HEK293T (cell line): ENCODE results near the gene ACTRT2.

Source experiments
- CTCF ChIA-PET: fragments of 350-600 bp; formaldehyde crosslinking; extraction: SDS; loops from one replicate; lab custom pipeline; 2021; ENCODE audit warnings: antibody characterized with exemption, inconsistent platforms; lab: Yijun Ruan, JAX
- POLR2A ChIA-PET: fragments of 350-600 bp; formaldehyde crosslinking; extraction: SDS; loops from one replicate; lab custom pipeline; 2020; ENCODE audit warnings: antibody characterized with exemption, inconsistent platforms; lab: Yijun Ruan, JAX
- DNase-seq: peaks from one replicate; pipeline ENCODE4 v3.0.0; 2012; ENCODE audit warnings: mixed read lengths; ENCODE audit errors: extremely low spot score
- ARNT ChIP-seq: fragments of 450-650 bp; IDR thresholded peaks from 2 replicates; pipeline ENCODE4 v1.6.1; 2017; ENCODE audit warnings: mild to moderate bottlenecking
- BHLHE40 ChIP-seq: fragments of 450-650 bp; IDR thresholded peaks from 2 replicates; pipeline ENCODE4 v1.6.1; 2016; ENCODE audit warnings: mild to moderate bottlenecking, moderate library complexity, borderline replicate concordance
- CTBP1 ChIP-seq: fragments of 450-650 bp; IDR thresholded peaks from 2 replicates; pipeline ENCODE4 v1.6.1; 2016; ENCODE audit warnings: borderline replicate concordance
- ELF4 ChIP-seq: fragments of 450-650 bp; IDR thresholded peaks from 2 replicates; pipeline ENCODE4 v1.6.1; 2017; ENCODE audit warnings: antibody characterized with exemption
- FOXA1 ChIP-seq: fragments of 450-650 bp; IDR thresholded peaks from 2 replicates; pipeline ENCODE4 v1.6.1; 2016; ENCODE audit warnings: mild to moderate bottlenecking
- FOXK2 ChIP-seq: fragments of 450-650 bp; IDR thresholded peaks from 2 replicates; pipeline ENCODE4 v1.6.1; 2016; ENCODE audit warnings: mild to moderate bottlenecking
- FOXM1 ChIP-seq: fragments of 450-650 bp; IDR thresholded peaks from 2 replicates; pipeline ENCODE4 v1.6.1; 2017; ENCODE audit warnings: mild to moderate bottlenecking, borderline replicate concordance
- HDGF ChIP-seq: fragments of 450-650 bp; IDR thresholded peaks from 2 replicates; pipeline ENCODE4 v1.6.1; 2017; ENCODE audit warnings: antibody characterized with exemption, borderline replicate concordance
- L3MBTL2 ChIP-seq: fragments of 450-650 bp; conservative IDR thresholded peaks from 2 replicates; pipeline ENCODE4 v1.6.1; 2016; ENCODE audit warnings: mild to moderate bottlenecking
- LEF1 ChIP-seq: fragments of 450-650 bp; IDR thresholded peaks from 2 replicates; pipeline ENCODE4 v1.6.1; 2017; ENCODE audit warnings: mild to moderate bottlenecking, borderline replicate concordance
- NFRKB ChIP-seq: fragments of 450-650 bp; IDR thresholded peaks from 2 replicates; pipeline ENCODE4 v1.6.1; 2016; ENCODE audit warnings: mild to moderate bottlenecking, moderate library complexity
- SP1 ChIP-seq: fragments of 450-650 bp; IDR thresholded peaks from 2 replicates; pipeline ENCODE4 v1.6.1; 2017
- SUZ12 ChIP-seq: fragments of 450-650 bp; IDR thresholded peaks from 2 replicates; pipeline ENCODE4 v1.6.1; 2016; ENCODE audit warnings: mild to moderate bottlenecking
- TARDBP ChIP-seq: fragments of 450-650 bp; IDR thresholded peaks from 2 replicates; pipeline ENCODE4 v1.6.1; 2016
- ZNF384 ChIP-seq: fragments of 450-650 bp; IDR thresholded peaks from 2 replicates; pipeline ENCODE4 v1.6.1; 2016
- TF ChIP-seq, protein P1 (sequence below): fragments of 450-650 bp; IDR thresholded peaks from 2 replicates; pipeline ENCODE4 v1.6.1; 2016

ACTRT2 gene

DNA sequence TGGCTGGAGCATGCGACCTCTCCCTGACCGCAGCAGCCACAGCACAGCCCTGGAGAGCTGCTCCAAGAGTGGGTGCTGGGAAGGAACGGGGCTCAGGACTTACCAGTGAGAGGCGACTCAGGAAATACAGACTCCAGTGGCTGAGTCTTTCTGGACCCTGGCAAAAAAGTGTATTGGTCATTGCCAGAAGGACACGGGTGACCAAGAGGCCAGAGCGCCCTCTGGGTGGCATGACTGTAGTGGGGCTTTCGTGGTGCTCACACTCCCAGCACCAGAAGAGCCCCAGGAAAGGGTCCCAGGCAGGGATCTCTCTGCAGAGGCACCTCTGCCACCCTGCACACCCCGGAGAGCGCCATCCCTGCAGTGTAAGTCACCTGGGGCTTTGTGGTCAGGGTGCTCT, 38.9 kb downstream of the ACTRT2 start:
- no peak for TF ChIP-seq ARNT
- TF ChIP-seq NFRKB = no peak
- TF ChIP-seq FOXA1 = no peak
- TF ChIP-seq, protein P1, sequence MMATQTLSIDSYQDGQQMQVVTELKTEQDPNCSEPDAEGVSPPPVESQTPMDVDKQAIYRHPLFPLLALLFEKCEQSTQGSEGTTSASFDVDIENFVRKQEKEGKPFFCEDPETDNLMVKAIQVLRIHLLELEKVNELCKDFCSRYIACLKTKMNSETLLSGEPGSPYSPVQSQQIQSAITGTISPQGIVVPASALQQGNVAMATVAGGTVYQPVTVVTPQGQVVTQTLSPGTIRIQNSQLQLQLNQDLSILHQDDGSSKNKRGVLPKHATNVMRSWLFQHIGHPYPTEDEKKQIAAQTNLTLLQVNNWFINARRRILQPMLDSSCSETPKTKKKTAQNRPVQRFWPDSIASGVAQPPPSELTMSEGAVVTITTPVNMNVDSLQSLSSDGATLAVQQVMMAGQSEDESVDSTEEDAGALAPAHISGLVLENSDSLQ = no peak
- TF ChIP-seq TARDBP = no peak
- no peak for TF ChIP-seq BHLHE40
- TF ChIP-seq FOXK2 = no peak
- POLR2A ChIA-PET = no interaction called here
- no peak for DNase-seq
- CTCF ChIA-PET = no interaction called here

DNA sequence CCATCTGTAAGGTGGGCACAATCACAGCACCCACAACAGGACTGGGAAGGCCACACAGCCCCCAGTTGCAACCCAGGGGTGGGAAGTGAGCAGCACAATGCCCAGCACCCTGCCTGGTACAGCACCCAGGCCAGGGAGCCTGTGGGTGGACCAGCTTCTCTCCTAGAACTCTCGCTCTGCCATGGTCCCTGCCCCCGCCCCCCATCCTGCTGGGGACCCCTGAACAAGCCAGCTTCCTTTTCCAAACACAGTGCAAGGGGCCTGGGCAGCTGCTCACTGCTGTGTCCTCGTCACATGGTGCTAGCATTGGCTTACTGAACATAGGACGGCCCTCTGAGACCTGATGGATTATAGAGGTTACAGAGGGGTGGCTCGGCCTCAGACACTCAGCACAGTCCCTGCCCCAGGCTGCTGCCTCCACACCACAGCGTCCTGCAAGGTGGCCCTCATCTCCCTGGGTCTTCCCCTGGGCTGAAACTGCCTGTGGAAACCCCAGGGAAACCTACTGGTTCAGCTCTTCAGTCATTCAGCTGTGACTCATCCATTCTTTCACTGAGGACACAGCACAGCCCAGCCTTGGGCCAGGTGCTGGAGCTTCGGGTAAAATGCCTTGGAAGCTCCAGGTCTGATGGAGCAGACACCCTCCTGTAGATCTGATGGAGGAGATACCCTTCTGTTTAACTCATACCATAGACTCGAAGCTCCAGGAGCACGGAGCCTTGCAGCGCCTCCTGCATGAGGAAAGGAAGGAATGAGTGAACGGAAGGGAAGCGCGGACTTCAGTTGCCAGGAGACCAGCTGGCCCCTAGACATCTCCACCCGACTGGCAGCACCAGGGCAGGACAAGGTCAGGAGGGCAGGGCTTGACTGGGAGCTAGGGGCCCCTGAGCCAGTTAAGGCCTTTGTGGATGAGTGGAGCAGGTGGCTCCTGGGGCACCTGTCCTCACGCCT, 39.6 kb downstream of the ACTRT2 start:
- POLR2A ChIA-PET = no interaction called here
- TF ChIP-seq CTBP1 = no peak
- TF ChIP-seq LEF1 = no peak
- no peak for TF ChIP-seq ZNF384
- TF ChIP-seq ARNT = no peak
- TF ChIP-seq FOXA1 = no peak
- DNase-seq = no peak
- CTCF ChIA-PET = interaction anchor here (0.7 to 0.8 kb wide), 2 partner anchors 18 to 239 kb away, joined by 3 read pairs; no protein-coding TSS in a partner anchor

DNA sequence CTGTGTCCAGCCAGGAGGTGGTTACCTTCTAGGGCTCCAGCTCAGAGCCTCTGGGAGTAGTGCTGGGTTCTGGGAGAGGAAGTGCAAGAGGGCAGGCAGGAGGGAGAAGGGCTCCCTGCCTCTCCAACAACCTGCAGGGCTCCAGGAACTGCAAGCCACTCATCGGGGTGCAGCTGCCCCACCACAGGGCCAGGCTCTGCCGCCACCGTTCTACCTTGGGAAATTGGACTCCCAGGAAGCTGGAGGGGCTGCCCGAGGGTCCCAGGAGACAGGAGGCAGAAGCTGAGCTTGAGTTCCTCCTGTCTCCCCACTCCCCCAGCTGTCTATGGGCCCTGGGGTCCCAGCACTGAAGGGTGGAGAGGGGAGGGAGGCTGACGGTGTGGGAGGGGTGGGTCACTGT, 40.3 kb downstream of the ACTRT2 start:
- CTCF ChIA-PET = interaction anchor here (0.7 to 0.8 kb wide), 2 partner anchors 19 to 240 kb away, joined by 3 read pairs; no protein-coding TSS in a partner anchor
- no peak for DNase-seq
- TF ChIP-seq ARNT (no peak), FOXK2 (no peak)
- POLR2A ChIA-PET = no interaction called here

DNA sequence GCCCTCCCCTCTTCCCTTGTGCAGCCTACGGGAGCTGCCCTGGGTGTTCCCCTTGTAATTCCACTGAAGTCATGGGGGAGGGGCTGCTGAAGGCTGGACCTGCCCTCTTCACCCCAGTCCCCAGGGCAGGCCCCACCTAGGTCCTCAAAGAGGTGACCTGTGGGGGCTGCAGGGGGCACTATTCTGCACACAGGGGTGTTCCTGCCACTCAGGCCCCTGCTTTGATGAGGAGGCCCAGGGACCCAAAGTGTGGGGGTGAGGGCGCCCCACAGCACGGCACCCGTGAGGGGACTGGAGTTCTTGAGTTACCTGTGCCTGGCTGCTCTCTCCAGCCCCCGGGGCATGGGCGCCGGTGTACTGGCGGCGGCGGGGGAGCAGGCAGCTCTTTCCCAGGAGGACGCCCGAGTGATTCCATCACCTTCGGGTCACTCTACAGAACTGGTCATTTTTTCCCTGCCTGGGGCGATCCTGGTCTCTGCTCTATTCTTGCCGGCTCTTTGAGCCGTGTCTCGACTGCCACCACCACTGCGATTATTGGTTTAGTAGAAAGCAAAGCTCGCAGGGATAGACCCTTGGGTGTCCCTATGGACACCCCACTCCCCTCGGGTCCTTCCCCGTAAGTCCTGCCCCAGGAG, 40.8 kb downstream of the ACTRT2 start:
- ChIA-PET POLR2A (no interaction called here), CTCF (no interaction called here)
- DNase-seq = no peak
- TF ChIP-seq ARNT = no peak
- no peak for TF ChIP-seq BHLHE40
- TF ChIP-seq SP1 = no peak
- TF ChIP-seq NFRKB = no peak
- no peak for TF ChIP-seq ZNF384
- no peak for TF ChIP-seq FOXM1
- TF ChIP-seq, protein P1 = no peak
- no peak for TF ChIP-seq LEF1
- TF ChIP-seq HDGF = no peak
- TF ChIP-seq FOXK2 = no peak
- no peak for TF ChIP-seq CTBP1

DNA sequence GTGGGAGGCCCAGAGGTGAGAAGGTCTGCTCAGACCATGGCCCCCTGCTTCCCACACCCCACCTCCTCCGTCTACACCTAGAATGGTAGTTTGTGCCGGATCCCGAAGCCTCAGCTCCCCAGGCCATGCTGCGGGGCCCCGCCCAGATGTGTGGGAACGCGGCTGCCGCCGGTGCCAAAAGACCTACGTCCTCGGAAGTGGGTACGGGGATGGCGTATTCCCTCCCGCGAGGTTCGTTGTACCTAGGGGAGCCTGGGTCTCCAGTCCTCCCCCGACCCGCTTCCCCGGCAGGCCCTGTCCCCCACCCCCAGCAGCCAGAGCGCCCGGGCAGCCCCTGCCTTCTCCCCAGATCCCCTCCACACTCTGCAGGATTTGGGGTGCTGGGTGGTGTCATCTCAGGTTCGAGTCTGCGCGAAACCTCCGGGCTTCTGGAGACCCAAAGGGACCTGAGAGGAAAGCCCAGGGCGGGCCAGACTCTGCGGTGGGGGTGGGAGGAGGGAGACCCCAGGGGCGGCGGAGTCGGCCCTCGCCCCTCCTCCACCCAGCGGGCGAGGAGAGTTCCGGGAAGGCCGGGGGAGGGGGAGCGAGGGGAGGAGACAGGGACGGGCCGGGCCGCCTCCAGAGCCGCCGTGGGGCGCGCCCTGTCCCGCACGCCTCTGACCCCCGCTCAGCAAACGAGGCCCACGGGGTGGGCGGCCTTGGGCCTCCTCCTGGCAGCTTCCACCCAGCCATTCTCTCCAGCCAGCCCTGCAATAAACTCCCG, 41.5 kb downstream of the ACTRT2 start:
- POLR2A ChIA-PET = no interaction called here
- CTCF ChIA-PET = interaction anchor here (0.6 kb wide), 1 partner anchor 585 kb away, joined by 4 read pairs; no protein-coding TSS in a partner anchor
- no peak for DNase-seq
- TF ChIP-seq CTBP1 (no peak), FOXM1 (no peak), FOXK2 (no peak), ELF4 (no peak), LEF1 (no peak), SUZ12 (no peak), ZNF384 (no peak), ARNT (no peak), SP1 (no peak), TARDBP (no peak), FOXA1 (no peak), L3MBTL2 (no peak)
- TF ChIP-seq, protein P1 = no peak
